Measurements from ENCODE around the gene CYP2B6. TPM values are rescaled to one million over a fixed set of nuclear protein-coding genes. Genes with fewer than 3 reads are reported as not detected.
"Not testable (repeated sequence)": the region's sequence is repeated elsewhere in the genome, so short reads cannot be mapped to it uniquely, and the experiment has no call there.

CYP2B6 gene
- total RNA-seq, 1 donor: not detected

GRCh38 chr19:41031916-41032315 lies 40.8 kb downstream of the CYP2B6 start:
- no peak for DNase-seq (ENCODE audit: insufficient read length, low spot score, missing footprints)
- no peak for TF ChIP-seq CTCF (IDR thresholded peaks at IDR 0.05; ENCODE audit: extremely low read depth, low read depth, low read length)
- Histone ChIP-seq H3K36me3 (ENCODE audit: insufficient read depth, low read length) (no peaks in the 10 kb centered on the region), H3K27ac (ENCODE audit: low read depth, low read length) (no peak overlapping the region), H3K9me3 (ENCODE audit: low read depth, low read length) (no peaks in the 10 kb centered on the region), H3K4me1 (ENCODE audit: insufficient read depth, low read length) (no peaks in the 10 kb centered on the region), H2AFZ (ENCODE audit: low read length) (no peak overlapping the region), H3K27me3 (ENCODE audit: insufficient read depth, low read length) (no peaks in the 10 kb centered on the region), H3K4me2 (ENCODE audit: insufficient read depth, low read length) (no peak overlapping the region), H4K20me1 (ENCODE audit: insufficient read depth, low read length) (no peaks in the 10 kb centered on the region), H3K4me3 (ENCODE audit: insufficient read depth, low read length) (no peak overlapping the region), H3K79me2 (ENCODE audit: insufficient read depth, low read length) (no peaks in the 10 kb centered on the region)

GRCh38 chr19:41033324-41033723 lies 42.2 kb downstream of the CYP2B6 start:
- not testable (repeated sequence) for H4K20me1 ChIP-seq (ENCODE audit: insufficient read depth, low read length); H3K79me2 ChIP-seq (ENCODE audit: insufficient read depth, low read length); DNase-seq (ENCODE audit: insufficient read length, low spot score, missing footprints); H3K27ac ChIP-seq (ENCODE audit: low read depth, low read length); H3K4me3 ChIP-seq (ENCODE audit: insufficient read depth, low read length); H3K9me3 ChIP-seq (ENCODE audit: low read depth, low read length); H2AFZ ChIP-seq (ENCODE audit: low read length); H3K36me3 ChIP-seq (ENCODE audit: insufficient read depth, low read length); H3K4me2 ChIP-seq (ENCODE audit: insufficient read depth, low read length); H3K27me3 ChIP-seq (ENCODE audit: insufficient read depth, low read length); H3K4me1 ChIP-seq (ENCODE audit: insufficient read depth, low read length)

- Histone ChIP-seq H4K20me1 (ENCODE audit: insufficient read depth, low read length) (no peaks in the 10 kb centered on the region), H3K4me1 (ENCODE audit: insufficient read depth, low read length) (no peaks in the 10 kb centered on the region), H3K27me3 (ENCODE audit: insufficient read depth, low read length) (no peaks in the 10 kb centered on the region), H3K79me2 (ENCODE audit: insufficient read depth, low read length) (no peaks in the 10 kb centered on the region), H3K9me3 (ENCODE audit: low read depth, low read length) (no peaks in the 10 kb centered on the region), H3K4me2 (ENCODE audit: insufficient read depth, low read length) (no peak overlapping the region), H3K36me3 (ENCODE audit: insufficient read depth, low read length) (no peaks in the 10 kb centered on the region), H2AFZ (ENCODE audit: low read length) (no peak overlapping the region), H3K4me3 (ENCODE audit: insufficient read depth, low read length) (no peak overlapping the region), H3K27ac (ENCODE audit: low read depth, low read length) (no peak overlapping the region)
- no peak for DNase-seq (ENCODE audit: insufficient read length, low spot score, missing footprints)
- TF ChIP-seq CTCF (IDR thresholded peaks at IDR 0.05; ENCODE audit: extremely low read depth, low read depth, low read length): no peak
These were observed 48.7 kb downstream of the CYP2B6 start for GRCh38 chr19:41039806-41040205.

- H3K36me3 ChIP-seq (ENCODE audit: insufficient read depth, low read length); H3K4me1 ChIP-seq (ENCODE audit: insufficient read depth, low read length); H3K27me3 ChIP-seq (ENCODE audit: insufficient read depth, low read length); H2AFZ ChIP-seq (ENCODE audit: low read length); H3K4me3 ChIP-seq (ENCODE audit: insufficient read depth, low read length); H4K20me1 ChIP-seq (ENCODE audit: insufficient read depth, low read length); H3K27ac ChIP-seq (ENCODE audit: low read depth, low read length); DNase-seq (ENCODE audit: insufficient read length, low spot score, missing footprints); H3K4me2 ChIP-seq (ENCODE audit: insufficient read depth, low read length); H3K9me3 ChIP-seq (ENCODE audit: low read depth, low read length); H3K79me2 ChIP-seq (ENCODE audit: insufficient read depth, low read length): not testable (repeated sequence)
These were observed 54.0 kb downstream of the CYP2B6 start for GRCh38 chr19:41045095-41045494.

- Histone ChIP-seq H3K4me1 (ENCODE audit: insufficient read depth, low read length) (no peaks in the 10 kb centered on the region), H3K36me3 (ENCODE audit: insufficient read depth, low read length) (no peaks in the 10 kb centered on the region), H3K79me2 (ENCODE audit: insufficient read depth, low read length) (no peaks in the 10 kb centered on the region), H2AFZ (ENCODE audit: low read length) (no peak overlapping the region), H3K27me3 (ENCODE audit: insufficient read depth, low read length) (no peaks in the 10 kb centered on the region), H3K4me2 (ENCODE audit: insufficient read depth, low read length) (no peak overlapping the region), H3K9me3 (ENCODE audit: low read depth, low read length) (no peaks in the 10 kb centered on the region), H4K20me1 (ENCODE audit: insufficient read depth, low read length) (no peaks in the 10 kb centered on the region), H3K27ac (ENCODE audit: low read depth, low read length) (no peak overlapping the region), H3K4me3 (ENCODE audit: insufficient read depth, low read length) (no peak overlapping the region)
- TF ChIP-seq CTCF (IDR thresholded peaks at IDR 0.05; ENCODE audit: extremely low read depth, low read depth, low read length): no peak
- no peak for DNase-seq (ENCODE audit: insufficient read length, low spot score, missing footprints)
These were observed 59.3 kb downstream of the CYP2B6 start for GRCh38 chr19:41050426-41050825.

GRCh38 chr19:41052162-41052561 lies 61.1 kb downstream of the CYP2B6 start:
- not testable (repeated sequence) for H3K4me2 ChIP-seq (ENCODE audit: insufficient read depth, low read length); H3K27me3 ChIP-seq (ENCODE audit: insufficient read depth, low read length); H4K20me1 ChIP-seq (ENCODE audit: insufficient read depth, low read length)

GRCh38 chr19:41053331-41053730 lies 62.2 kb downstream of the CYP2B6 start:
- H3K27ac ChIP-seq (ENCODE audit: low read depth, low read length); H3K4me2 ChIP-seq (ENCODE audit: insufficient read depth, low read length); H3K4me3 ChIP-seq (ENCODE audit: insufficient read depth, low read length); H3K36me3 ChIP-seq (ENCODE audit: insufficient read depth, low read length); H3K9me3 ChIP-seq (ENCODE audit: low read depth, low read length); H2AFZ ChIP-seq (ENCODE audit: low read length); H4K20me1 ChIP-seq (ENCODE audit: insufficient read depth, low read length); H3K79me2 ChIP-seq (ENCODE audit: insufficient read depth, low read length); DNase-seq (ENCODE audit: insufficient read length, low spot score, missing footprints); H3K27me3 ChIP-seq (ENCODE audit: insufficient read depth, low read length); H3K4me1 ChIP-seq (ENCODE audit: insufficient read depth, low read length): not testable (repeated sequence)

More at GRCh38 chr19:41052162-41052561, 61.1 kb downstream of the CYP2B6 start:
- not testable (repeated sequence) for H3K36me3 ChIP-seq (ENCODE audit: insufficient read depth, low read length); H3K4me3 ChIP-seq (ENCODE audit: insufficient read depth, low read length); DNase-seq (ENCODE audit: insufficient read length, low spot score, missing footprints); H3K9me3 ChIP-seq (ENCODE audit: low read depth, low read length); H3K4me1 ChIP-seq (ENCODE audit: insufficient read depth, low read length); H3K27ac ChIP-seq (ENCODE audit: low read depth, low read length); H2AFZ ChIP-seq (ENCODE audit: low read length); H3K79me2 ChIP-seq (ENCODE audit: insufficient read depth, low read length)

Measured in osteoblast (primary cell).